HG02759 (cell line): ENCODE data around the gene TMEM165.

Experiments
- ATAC-seq: cut with Tn5 transposase; IDR thresholded peaks from one replicate; pipeline ENCODE4 v1.9.1; 2021; ENCODE audit warnings: mild to moderate bottlenecking, moderate library complexity; ENCODE audit not compliant: unreplicated experiment

TMEM165 gene

GRCh38 chr4:55447831-55448230 is 52.1 kb downstream of the TMEM165 start:
- ATAC-seq, result no peak

- no peak for ATAC-seq
Observed at GRCh38 chr4:55450566-55450965, 54.8 kb downstream of the TMEM165 start.

- ATAC-seq, result no peak
Observed at GRCh38 chr4:55458164-55458563, 62.4 kb downstream of the TMEM165 start.

GRCh38 chr4:55458611-55459010 is 62.9 kb downstream of the TMEM165 start:
- no peak for ATAC-seq

GRCh38 chr4:55466001-55466400 is 70.2 kb downstream of the TMEM165 start:
- ATAC-seq, result no peak

- ATAC-seq, result no peak
Observed at GRCh38 chr4:55468724-55469123, 73.0 kb downstream of the TMEM165 start.

- ATAC-seq, result no peak
Observed at GRCh38 chr4:55469979-55470378, 74.2 kb downstream of the TMEM165 start.
